WTC11 (cell line): ENCODE results near the gene MEGF6. TPM values are rescaled to one million over a fixed set of nuclear protein-coding genes. Genes with fewer than 3 reads are reported as not detected.

Experiments used
- ATAC-seq: fragments of 200-7000 bp; cut with Tn5 transposase; 2 replicates; pipeline ENCODE4 v1.10.0; 2021; ENCODE audit warnings: mild to moderate bottlenecking, moderate library complexity
- CTCF ChIA-PET: fragments of 300-600 bp; sonication (Branson Sonifier 250); formaldehyde crosslinking; loops from one replicate; lab custom pipeline; 2021; ENCODE audit warnings: antibody characterized with exemption; lab: Charles Lee
- POLR2A ChIA-PET: fragments of 350-600 bp; sonication (Branson Sonifier 250); formaldehyde crosslinking; loops from one replicate; lab custom pipeline; 2021; ENCODE audit warnings: antibody characterized with exemption; lab: Charles Lee
- DNase-seq: peaks from one replicate; pipeline ENCODE4 v3.0.0; 2021; ENCODE audit warnings: low spot score
- H3K27ac Mint-ChIP-seq: 2 replicates; pipeline ENCODE4 v1.8.0; 2021; ENCODE audit warnings: mixed read lengths
- H3K27me3 Mint-ChIP-seq: 2 replicates; pipeline ENCODE4 v1.8.0; 2021; ENCODE audit warnings: low read depth, mild to moderate bottlenecking, moderate library complexity, mixed read lengths
- H3K36me3 Mint-ChIP-seq: 2 replicates; pipeline ENCODE4 v1.8.0; 2021; ENCODE audit warnings: mixed read lengths
- H3K4me1 Mint-ChIP-seq: 2 replicates; pipeline ENCODE4 v1.8.0; 2022; ENCODE audit warnings: mixed read lengths
- H3K4me3 Mint-ChIP-seq: 2 replicates; pipeline ENCODE4 v1.8.0; 2021; ENCODE audit warnings: mild to moderate bottlenecking, moderate library complexity, mixed read lengths
- H3K9me3 Mint-ChIP-seq: 2 replicates; pipeline ENCODE4 v1.8.0; 2021; ENCODE audit warnings: mixed read lengths
- ELF4 ChIP-seq: sonication (generic); formaldehyde crosslinking; IDR thresholded peaks from 2 replicates; pipeline ENCODE4 v1.8.1; 2022; ENCODE audit warnings: low read depth, mild to moderate bottlenecking, moderate library complexity, missing genetic modification reagents
- EMX1 ChIP-seq: fragments of 250-450 bp; sonication (Bioruptor Pico); IDR thresholded peaks from 2 replicates; pipeline ENCODE4 v1.8.0; 2021; ENCODE audit warnings: mild to moderate bottlenecking
- FOXK1 ChIP-seq: sonication (generic); formaldehyde crosslinking; IDR thresholded peaks from 2 replicates; pipeline ENCODE4 v1.8.0; 2022; ENCODE audit warnings: mild to moderate bottlenecking, moderate library complexity, missing genetic modification reagents
- GTF2I ChIP-seq: fragments of 250-450 bp; sonication (Bioruptor Pico); conservative IDR thresholded peaks from 2 replicates; pipeline ENCODE4 v1.4.0; 2021; ENCODE audit warnings: mild to moderate bottlenecking
- JAZF1 ChIP-seq: fragments of 250-450 bp; sonication (Bioruptor Pico); IDR thresholded peaks from 2 replicates; pipeline ENCODE4 v1.9.0; 2021; ENCODE audit warnings: moderate library complexity, mild to moderate bottlenecking, inconsistent platforms
- MLX ChIP-seq: sonication (generic); formaldehyde crosslinking; IDR thresholded peaks from 2 replicates; pipeline ENCODE4 v1.8.1; 2023; ENCODE audit warnings: mild to moderate bottlenecking, missing genetic modification reagents, moderate library complexity
- MXD4 ChIP-seq: fragments of 250-450 bp; sonication (Bioruptor Pico); IDR thresholded peaks from 2 replicates; pipeline ENCODE4 v1.8.0; 2021; ENCODE audit warnings: mild to moderate bottlenecking, moderate library complexity, borderline replicate concordance
- NFATC4 ChIP-seq: fragments of 250-450 bp; sonication (Bioruptor Pico); IDR thresholded peaks from 2 replicates; pipeline ENCODE4 v1.9.0; 2021; ENCODE audit warnings: mild to moderate bottlenecking
- NFYB ChIP-seq: sonication (generic); formaldehyde crosslinking; conservative IDR thresholded peaks from 2 replicates; pipeline ENCODE4 v1.8.0; 2022; ENCODE audit warnings: low read depth, missing genetic modification reagents
- NR2C2 ChIP-seq: sonication (generic); formaldehyde crosslinking; IDR thresholded peaks from 2 replicates; pipeline ENCODE4 v1.8.0; 2022; ENCODE audit warnings: mild to moderate bottlenecking, missing genetic modification reagents
- NR3C1 ChIP-seq: sonication (generic); formaldehyde crosslinking; conservative IDR thresholded peaks from 2 replicates; pipeline ENCODE4 v1.8.1; 2023; ENCODE audit warnings: low read depth, mild to moderate bottlenecking, missing genetic modification reagents
- PRDM15 ChIP-seq: sonication (generic); formaldehyde crosslinking; IDR thresholded peaks from 2 replicates; pipeline ENCODE4 v1.8.0; 2022; ENCODE audit warnings: missing genetic modification reagents
- PREB ChIP-seq: sonication (generic); formaldehyde crosslinking; IDR thresholded peaks from 2 replicates; pipeline ENCODE4 v1.8.1; 2022; ENCODE audit warnings: mild to moderate bottlenecking, missing genetic modification reagents, moderate library complexity, borderline replicate concordance
- SMAD3 ChIP-seq: sonication (generic); formaldehyde crosslinking; IDR thresholded peaks from 2 replicates; pipeline ENCODE4 v1.8.0; 2022; ENCODE audit warnings: missing genetic modification reagents, mild to moderate bottlenecking, borderline replicate concordance
- SMAD4 ChIP-seq: sonication (generic); formaldehyde crosslinking; IDR thresholded peaks from 2 replicates; pipeline ENCODE4 v1.8.0; 2022; ENCODE audit warnings: mild to moderate bottlenecking, missing genetic modification reagents
- USF2 ChIP-seq: sonication (generic); formaldehyde crosslinking; IDR thresholded peaks from 2 replicates; pipeline ENCODE4 v1.8.1; 2023; ENCODE audit warnings: mild to moderate bottlenecking, missing genetic modification reagents, moderate library complexity
- ZBTB21 ChIP-seq: sonication (generic); formaldehyde crosslinking; IDR thresholded peaks from 2 replicates; pipeline ENCODE4 v1.8.1; 2023; ENCODE audit warnings: mild to moderate bottlenecking, missing genetic modification reagents, borderline replicate concordance
- ZNF121 ChIP-seq: sonication (generic); formaldehyde crosslinking; IDR thresholded peaks from 2 replicates; pipeline ENCODE4 v1.8.0; 2023; ENCODE audit warnings: missing genetic modification reagents
- ZNF423 ChIP-seq: fragments of 250-450 bp; sonication (Bioruptor Pico); IDR thresholded peaks from 2 replicates; pipeline ENCODE4 v2.1.2; 2022; ENCODE audit warnings: mild to moderate bottlenecking, moderate library complexity
- total RNA-seq: library from RNA; stranded (reverse); gene quantifications from 3 replicates; pipeline ENCODE4 v1.2.3, GENCODE V29; 2021
- TF ChIP-seq, protein P1 (sequence below): sonication (generic); formaldehyde crosslinking; IDR thresholded peaks from 2 replicates; pipeline ENCODE4 v1.8.1; 2023; ENCODE audit warnings: mild to moderate bottlenecking, missing genetic modification reagents
- TF ChIP-seq, protein P2 (sequence below): fragments of 250-450 bp; sonication (Bioruptor Pico); IDR thresholded peaks from 2 replicates; pipeline ENCODE4 v1.9.0; 2021; ENCODE audit warnings: mild to moderate bottlenecking
- TF ChIP-seq, protein P3 (sequence below): sonication (generic); formaldehyde crosslinking; IDR thresholded peaks from 2 replicates; pipeline ENCODE4 v1.8.1; 2022; ENCODE audit warnings: low read depth, mild to moderate bottlenecking, moderate library complexity, missing genetic modification reagents, borderline replicate concordance
- TF ChIP-seq, protein P4 (sequence below): fragments of 250-450 bp; sonication (Bioruptor Pico); IDR thresholded peaks from 2 replicates; pipeline ENCODE4 v1.8.0; 2021; ENCODE audit warnings: mild to moderate bottlenecking

Gene MEGF6
- total RNA-seq, 1 experiment from 2014 or later, result 24.9 TPM

- no peak for TF ChIP-seq PREB
- TF ChIP-seq EMX1, result no peak
- no peak for TF ChIP-seq ELF4 (CRISPR knock-in tag)
- TF ChIP-seq SMAD3, result no peak
- no peak for TF ChIP-seq NR2C2 (CRISPR knock-in tag)
- no peak for TF ChIP-seq NR3C1 (CRISPR knock-in tag)
Measured at GRCh38 chr1:3515272-3515671, 96.0 kb downstream of the MEGF6 start (continued).

- DNase-seq, result no peak
- TF ChIP-seq, protein P1, sequence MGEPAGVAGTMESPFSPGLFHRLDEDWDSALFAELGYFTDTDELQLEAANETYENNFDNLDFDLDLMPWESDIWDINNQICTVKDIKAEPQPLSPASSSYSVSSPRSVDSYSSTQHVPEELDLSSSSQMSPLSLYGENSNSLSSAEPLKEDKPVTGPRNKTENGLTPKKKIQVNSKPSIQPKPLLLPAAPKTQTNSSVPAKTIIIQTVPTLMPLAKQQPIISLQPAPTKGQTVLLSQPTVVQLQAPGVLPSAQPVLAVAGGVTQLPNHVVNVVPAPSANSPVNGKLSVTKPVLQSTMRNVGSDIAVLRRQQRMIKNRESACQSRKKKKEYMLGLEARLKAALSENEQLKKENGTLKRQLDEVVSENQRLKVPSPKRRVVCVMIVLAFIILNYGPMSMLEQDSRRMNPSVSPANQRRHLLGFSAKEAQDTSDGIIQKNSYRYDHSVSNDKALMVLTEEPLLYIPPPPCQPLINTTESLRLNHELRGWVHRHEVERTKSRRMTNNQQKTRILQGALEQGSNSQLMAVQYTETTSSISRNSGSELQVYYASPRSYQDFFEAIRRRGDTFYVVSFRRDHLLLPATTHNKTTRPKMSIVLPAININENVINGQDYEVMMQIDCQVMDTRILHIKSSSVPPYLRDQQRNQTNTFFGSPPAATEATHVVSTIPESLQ (CRISPR knock-in tag), result no peak
- TF ChIP-seq ZBTB21 (CRISPR knock-in tag) (no peak), FOXK1 (no peak), SMAD4 (CRISPR knock-in tag) (no peak), NFATC4 (CRISPR knock-in tag) (no peak), NR3C1 (CRISPR knock-in tag) (no peak), MLX (CRISPR knock-in tag) (no peak), ZNF121 (CRISPR knock-in tag) (no peak), JAZF1 (CRISPR knock-in tag) (no peak), USF2 (CRISPR knock-in tag) (no peak), NFYB (CRISPR knock-in tag) (no peak), MXD4 (CRISPR knock-in tag) (no peak)
- TF ChIP-seq, protein P2, sequence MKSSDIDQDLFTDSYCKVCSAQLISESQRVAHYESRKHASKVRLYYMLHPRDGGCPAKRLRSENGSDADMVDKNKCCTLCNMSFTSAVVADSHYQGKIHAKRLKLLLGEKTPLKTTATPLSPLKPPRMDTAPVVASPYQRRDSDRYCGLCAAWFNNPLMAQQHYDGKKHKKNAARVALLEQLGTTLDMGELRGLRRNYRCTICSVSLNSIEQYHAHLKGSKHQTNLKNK, result no peak
- TF ChIP-seq, protein P3, sequence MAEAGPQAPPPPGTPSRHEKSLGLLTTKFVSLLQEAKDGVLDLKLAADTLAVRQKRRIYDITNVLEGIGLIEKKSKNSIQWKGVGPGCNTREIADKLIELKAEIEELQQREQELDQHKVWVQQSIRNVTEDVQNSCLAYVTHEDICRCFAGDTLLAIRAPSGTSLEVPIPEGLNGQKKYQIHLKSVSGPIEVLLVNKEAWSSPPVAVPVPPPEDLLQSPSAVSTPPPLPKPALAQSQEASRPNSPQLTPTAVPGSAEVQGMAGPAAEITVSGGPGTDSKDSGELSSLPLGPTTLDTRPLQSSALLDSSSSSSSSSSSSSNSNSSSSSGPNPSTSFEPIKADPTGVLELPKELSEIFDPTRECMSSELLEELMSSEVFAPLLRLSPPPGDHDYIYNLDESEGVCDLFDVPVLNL (CRISPR knock-in tag), result no peak
- ATAC-seq, result no peak
- H3K36me3 Mint-ChIP-seq, result peaks cover 3% of the 10 kb centered on the region; the same call in 1 of the 2 replicates
- no peaks in the 10 kb centered on the region for H3K9me3 Mint-ChIP-seq
- H3K4me1 Mint-ChIP-seq, result no peaks in the 10 kb centered on the region
- ChIA-PET POLR2A (no interaction called here), CTCF (interaction anchor here (0.7 to 2.0 kb wide), 5 partner anchors 12 to 213 kb away, joined by 3 to 6 read pairs (median 4); no protein-coding TSS in a partner anchor)
- H3K27ac Mint-ChIP-seq, result no peak overlapping the region
- no peak overlapping the region for H3K4me3 Mint-ChIP-seq
- H3K27me3 Mint-ChIP-seq, result no peaks in the 10 kb centered on the region
Measured at GRCh38 chr1:3514404-3514803, 96.9 kb downstream of the MEGF6 start.

DNA sequence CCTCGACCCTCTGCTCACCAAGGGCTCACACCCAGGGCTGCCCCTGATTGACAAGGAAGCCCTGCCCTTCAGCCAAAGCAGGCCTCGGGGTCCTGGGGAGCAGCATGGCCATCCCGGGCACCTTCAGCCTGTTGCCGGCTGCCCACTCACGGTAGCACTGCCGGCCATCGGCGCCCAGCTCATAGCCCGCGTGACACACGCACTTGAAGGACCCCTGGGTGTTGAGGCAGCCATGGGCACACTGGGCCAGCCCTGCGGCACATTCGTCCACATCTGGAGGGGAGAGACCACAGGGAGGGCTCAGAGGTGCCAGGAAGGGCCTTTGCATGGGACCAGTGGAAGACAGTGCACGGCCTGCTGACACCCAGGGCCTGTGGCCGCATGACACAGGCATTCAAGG, 99.5 kb downstream of the MEGF6 start:
- DNase-seq (no peak), ATAC-seq (no peak)
- Mint-ChIP-seq H3K27me3 (no peaks in the 10 kb centered on the region), H3K9me3 (no peaks in the 10 kb centered on the region), H3K4me1 (no peaks in the 10 kb centered on the region), H3K27ac (no peak overlapping the region), H3K4me3 (no peak overlapping the region), H3K36me3 (peaks cover 3% of the 10 kb centered on the region; the same call in 1 of the 2 replicates)
- ChIA-PET POLR2A (no interaction called here), CTCF (no interaction called here)
- TF ChIP-seq PRDM15 (CRISPR knock-in tag), result no peak
- TF ChIP-seq ZNF423 (CRISPR knock-in tag), result no peak
- TF ChIP-seq, protein P4, sequence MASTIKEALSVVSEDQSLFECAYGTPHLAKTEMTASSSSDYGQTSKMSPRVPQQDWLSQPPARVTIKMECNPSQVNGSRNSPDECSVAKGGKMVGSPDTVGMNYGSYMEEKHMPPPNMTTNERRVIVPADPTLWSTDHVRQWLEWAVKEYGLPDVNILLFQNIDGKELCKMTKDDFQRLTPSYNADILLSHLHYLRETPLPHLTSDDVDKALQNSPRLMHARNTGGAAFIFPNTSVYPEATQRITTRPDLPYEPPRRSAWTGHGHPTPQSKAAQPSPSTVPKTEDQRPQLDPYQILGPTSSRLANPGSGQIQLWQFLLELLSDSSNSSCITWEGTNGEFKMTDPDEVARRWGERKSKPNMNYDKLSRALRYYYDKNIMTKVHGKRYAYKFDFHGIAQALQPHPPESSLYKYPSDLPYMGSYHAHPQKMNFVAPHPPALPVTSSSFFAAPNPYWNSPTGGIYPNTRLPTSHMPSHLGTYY (CRISPR knock-in tag), result no peak
- no peak for TF ChIP-seq GTF2I (CRISPR knock-in tag)
